ENCODE data around the gene MYMK. TPM values are rescaled to one million over a fixed set of nuclear protein-coding genes. Genes with fewer than 3 reads are reported as not detected.

The MYMK gene
- polyA plus RNA-seq, 3 donors: not detected

DNA sequence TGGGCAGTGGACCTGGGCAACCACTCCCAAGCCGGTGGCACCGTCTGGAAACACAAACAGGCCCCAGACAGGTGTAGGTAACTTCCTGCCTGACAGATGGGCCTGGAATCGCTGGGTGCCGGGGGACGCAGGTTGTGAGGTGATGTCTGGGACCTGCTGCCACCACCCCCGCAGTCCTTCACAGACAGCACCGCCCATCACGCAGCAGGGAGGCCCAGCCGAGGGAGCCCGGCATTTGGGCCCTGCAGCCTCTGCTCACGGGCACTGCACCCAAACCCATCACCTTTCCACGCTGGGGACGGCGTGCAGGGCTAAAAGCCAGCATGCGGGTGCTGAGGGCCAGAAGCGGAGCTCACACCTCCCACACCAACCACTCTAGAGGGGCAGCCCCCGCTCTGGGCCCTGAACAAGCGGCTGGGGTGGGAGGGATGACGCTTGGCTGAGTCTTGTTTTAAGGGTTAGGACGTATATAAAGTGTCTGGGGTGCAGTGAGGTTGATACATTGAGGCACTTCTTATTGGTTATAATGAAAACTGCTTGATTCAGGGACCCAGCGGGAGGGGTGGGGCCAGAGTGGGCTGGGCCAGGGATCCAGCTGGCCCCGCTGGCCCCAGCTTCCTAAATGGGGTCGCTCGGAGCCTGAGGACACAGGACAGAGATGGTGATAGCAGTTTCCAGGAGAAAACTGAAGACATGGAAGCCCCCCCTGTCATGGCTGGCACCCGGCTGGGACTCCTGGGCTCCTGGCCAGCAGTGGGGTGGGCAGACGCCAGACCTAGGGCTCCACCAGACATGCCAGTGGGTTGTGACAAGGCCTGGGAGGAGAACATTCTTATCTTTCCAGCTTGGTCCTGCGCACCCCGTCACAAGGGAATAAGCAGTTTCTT, 11.3 kb downstream of the MYMK start:
- 94% methylated on average over 16 of the region's 28 CpGs for WGBS (ENCODE audit: insufficient coverage)
- Mint-ChIP-seq H3K9me3 (no peaks in the 10 kb centered on the region), H3K4me1 (peaks cover 2% of the 10 kb centered on the region), H3K36me3 (no peaks in the 10 kb centered on the region), H3K27me3 (ENCODE audit: low read depth in 3 of 3) (peaks cover 6 to 16% (median 14%) of the 10 kb centered on the region in 3 donors), H3K4me3 (no peak overlapping the region), H3K27ac (peak overlapping the region in 1 of 7 donors; percentile 24)
- Histone ChIP-seq H3K36me3 (replicated peaks in 1 of 2; ENCODE audit: control insufficient read depth in 1 of 2, insufficient read depth in 2 of 2, low read length in 2 of 2) (no peaks in the 10 kb centered on the region), H3K4me2 (replicated peaks; ENCODE audit: extremely low read depth, low read length, poor library complexity, severe bottlenecking) (no peak overlapping the region), H3K4me1 (ENCODE audit: control insufficient read depth in 1 of 2, insufficient read depth in 2 of 2, low read length in 2 of 2) (no peaks in the 10 kb centered on the region), H3K27ac (ENCODE audit: low read depth in 1 of 2, low read length in 2 of 2) (no peak overlapping the region), H3K4me3 (replicated peaks in 1 of 3; ENCODE audit: low read depth in 2 of 3, low read length in 3 of 3) (no peak overlapping the region), H3K9me3 (replicated peaks in 1 of 2; ENCODE audit: control insufficient read depth in 1 of 2, insufficient read depth in 1 of 2, low read length in 2 of 2) (no peaks in the 10 kb centered on the region), H3K9ac (ENCODE audit: insufficient read depth, low read length, poor library complexity, severe bottlenecking) (no peak overlapping the region), H3K27me3 (ENCODE audit: control insufficient read depth in 2 of 2, insufficient read depth in 2 of 2, low read length in 2 of 2) (peaks cover 3 to 12% of the 10 kb centered on the region in 2 donors), H4K20me1 (ENCODE audit: insufficient read depth, low read length) (no peaks in the 10 kb centered on the region), H2AFZ (ENCODE audit: insufficient read depth, low read depth, low read length, poor library complexity, severe bottlenecking) (no peak overlapping the region), H3K79me2 (ENCODE audit: insufficient read depth, low read length) (no peaks in the 10 kb centered on the region)
- intact Hi-C loops (cut with micrococcal nuclease): no loop called here
- TF ChIP-seq, protein P1, sequence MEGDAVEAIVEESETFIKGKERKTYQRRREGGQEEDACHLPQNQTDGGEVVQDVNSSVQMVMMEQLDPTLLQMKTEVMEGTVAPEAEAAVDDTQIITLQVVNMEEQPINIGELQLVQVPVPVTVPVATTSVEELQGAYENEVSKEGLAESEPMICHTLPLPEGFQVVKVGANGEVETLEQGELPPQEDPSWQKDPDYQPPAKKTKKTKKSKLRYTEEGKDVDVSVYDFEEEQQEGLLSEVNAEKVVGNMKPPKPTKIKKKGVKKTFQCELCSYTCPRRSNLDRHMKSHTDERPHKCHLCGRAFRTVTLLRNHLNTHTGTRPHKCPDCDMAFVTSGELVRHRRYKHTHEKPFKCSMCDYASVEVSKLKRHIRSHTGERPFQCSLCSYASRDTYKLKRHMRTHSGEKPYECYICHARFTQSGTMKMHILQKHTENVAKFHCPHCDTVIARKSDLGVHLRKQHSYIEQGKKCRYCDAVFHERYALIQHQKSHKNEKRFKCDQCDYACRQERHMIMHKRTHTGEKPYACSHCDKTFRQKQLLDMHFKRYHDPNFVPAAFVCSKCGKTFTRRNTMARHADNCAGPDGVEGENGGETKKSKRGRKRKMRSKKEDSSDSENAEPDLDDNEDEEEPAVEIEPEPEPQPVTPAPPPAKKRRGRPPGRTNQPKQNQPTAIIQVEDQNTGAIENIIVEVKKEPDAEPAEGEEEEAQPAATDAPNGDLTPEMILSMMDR (IDR thresholded peaks at IDR 0.05): no peak
- DNase-seq: no peak

DNA sequence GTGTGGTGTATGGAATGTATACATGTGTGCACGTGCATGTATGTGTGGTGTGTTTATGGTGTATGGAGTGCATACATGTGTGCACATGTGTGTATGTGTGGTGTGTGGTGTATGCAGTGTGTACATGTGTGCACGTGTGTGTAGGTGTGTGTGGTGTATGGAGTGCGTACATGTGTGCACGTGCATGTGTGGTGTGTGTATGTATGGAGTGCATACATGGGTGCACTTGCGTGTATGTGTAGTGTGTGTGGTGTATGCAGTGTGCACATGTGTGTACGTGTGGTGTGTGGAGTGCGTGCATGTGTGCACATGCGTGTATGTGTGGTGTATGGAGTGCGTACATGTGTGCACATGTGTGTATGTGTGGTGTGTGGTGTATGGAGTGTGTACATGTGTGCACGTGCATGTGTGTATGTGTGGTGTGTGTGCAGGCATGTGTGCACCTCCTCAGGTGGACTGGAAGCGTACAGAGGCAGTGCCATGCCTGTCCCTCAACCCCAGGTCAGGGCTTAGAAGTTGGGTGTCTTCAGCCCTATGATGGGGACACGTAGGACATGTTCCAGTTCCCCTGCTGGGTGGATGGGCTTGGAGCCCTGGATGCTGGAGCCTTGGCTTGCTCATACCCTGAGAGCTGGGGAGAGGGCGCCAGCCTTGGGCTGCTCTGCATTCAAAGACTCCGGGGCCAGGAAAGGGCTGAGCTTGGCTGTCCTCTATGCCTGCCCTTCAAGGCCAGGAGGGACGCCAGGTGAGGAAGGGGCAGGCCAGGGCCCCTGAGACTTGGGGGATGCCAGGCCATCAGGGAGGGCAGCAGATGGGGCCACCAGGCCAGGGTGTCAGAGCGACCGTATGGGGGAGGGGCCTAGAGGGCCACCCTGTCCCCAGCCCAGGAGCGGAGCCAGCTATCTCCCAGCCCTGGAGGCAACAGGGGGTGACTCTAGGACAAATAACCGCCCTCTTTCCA, 12.2 kb downstream of the MYMK start:
- H3K27me3 ChIP-seq (ENCODE audit: control insufficient read depth in 2 of 2, insufficient read depth in 2 of 2, low read length in 2 of 2): peaks cover 3 to 12% of the 10 kb centered on the region in 2 donors

More for the DNA sequence above, 12.2 kb downstream of the MYMK start:
- Histone ChIP-seq H3K9ac (ENCODE audit: insufficient read depth, low read length, poor library complexity, severe bottlenecking) (no peak overlapping the region), H3K9me3 (replicated peaks in 1 of 2; ENCODE audit: control insufficient read depth in 1 of 2, insufficient read depth in 1 of 2, low read length in 2 of 2) (no peaks in the 10 kb centered on the region), H3K4me3 (replicated peaks in 1 of 3; ENCODE audit: low read depth in 2 of 3, low read length in 3 of 3) (no peak overlapping the region), H2AFZ (ENCODE audit: insufficient read depth, low read depth, low read length, poor library complexity, severe bottlenecking) (no peak overlapping the region), H3K4me1 (ENCODE audit: control insufficient read depth in 1 of 2, insufficient read depth in 2 of 2, low read length in 2 of 2) (no peaks in the 10 kb centered on the region), H3K4me2 (replicated peaks; ENCODE audit: extremely low read depth, low read length, poor library complexity, severe bottlenecking) (no peak overlapping the region), H3K79me2 (ENCODE audit: insufficient read depth, low read length) (no peaks in the 10 kb centered on the region), H4K20me1 (ENCODE audit: insufficient read depth, low read length) (no peaks in the 10 kb centered on the region), H3K27ac (ENCODE audit: low read depth in 1 of 2, low read length in 2 of 2) (no peak overlapping the region), H3K36me3 (replicated peaks in 1 of 2; ENCODE audit: control insufficient read depth in 1 of 2, insufficient read depth in 2 of 2, low read length in 2 of 2) (no peaks in the 10 kb centered on the region)
- TF ChIP-seq, protein P1 (IDR thresholded peaks at IDR 0.05): no peak
- DNase-seq: no peak
- no peak overlapping the region for H3K27ac Mint-ChIP-seq
- WGBS (ENCODE audit: insufficient coverage): 92% methylated on average over 19 of the region's 19 CpGs
- intact Hi-C loops (cut with micrococcal nuclease): no loop called here
- no peaks in the 10 kb centered on the region for H3K36me3 Mint-ChIP-seq
- H3K4me1 Mint-ChIP-seq: peaks cover 2% of the 10 kb centered on the region
- H3K27me3 Mint-ChIP-seq (ENCODE audit: low read depth in 3 of 3): peaks cover 6 to 22% (median 19%) of the 10 kb centered on the region in 3 donors
- H3K4me3 Mint-ChIP-seq: no peak overlapping the region
- H3K9me3 Mint-ChIP-seq: no peaks in the 10 kb centered on the region

Measured in CD14-positive monocyte (primary cell).